Measurements from ENCODE around the gene BLOC1S1.

The BLOC1S1 gene

GRCh38 chr12:55718624-55719275 is 2.9 kb downstream of the BLOC1S1 start:
- TF ChIP-seq CTCF (conservative IDR thresholded peaks at IDR 0.05; ENCODE audit: low read depth, low read length) = no peak
- no peak for DNase-seq (ENCODE audit: low read depth)
- no peak overlapping the region for H3K4me3 ChIP-seq (ENCODE audit: low read depth, low read length)

DNA sequence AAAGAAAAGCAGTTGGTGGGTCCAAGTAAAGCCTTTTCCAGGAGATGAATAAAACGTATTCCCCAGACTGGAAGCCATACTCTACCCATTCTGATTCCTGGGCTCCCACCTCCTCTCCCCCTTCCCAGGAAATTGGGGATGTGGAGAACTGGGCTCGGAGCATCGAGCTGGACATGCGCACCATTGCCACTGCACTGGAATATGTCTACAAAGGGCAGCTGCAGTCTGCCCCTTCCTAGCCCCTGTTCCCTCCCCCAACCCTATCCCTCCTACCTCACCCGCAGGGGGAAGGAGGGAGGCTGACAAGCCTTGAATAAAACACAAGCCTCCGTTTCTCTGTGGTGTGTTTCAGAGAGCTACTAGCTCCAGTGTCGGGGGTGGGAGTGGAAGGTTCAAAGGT is 3.5 kb downstream of the BLOC1S1 start:
- TF ChIP-seq CTCF (conservative IDR thresholded peaks at IDR 0.05; ENCODE audit: low read depth, low read length) = no peak
- no peak overlapping the region for H3K4me3 ChIP-seq (ENCODE audit: low read depth, low read length)
- no peak for DNase-seq (ENCODE audit: low read depth)

GRCh38 chr12:55720071-55720564 is 4.3 kb downstream of the BLOC1S1 start, which contains the start of gene RDH5:
Gene RDH5, plus strand, starts transcription at chr12:55720393. Its CDS starts 792 bp downstream, at chr12:55721185.
- no peak within 1 kb of the TSS for H3K4me3 ChIP-seq (ENCODE audit: low read depth, low read length)
- no peak for TF ChIP-seq CTCF (conservative IDR thresholded peaks at IDR 0.05; ENCODE audit: low read depth, low read length)
- DNase-seq (ENCODE audit: low read depth) = peak; percentile 46

GRCh38 chr12:55720894-55721444 is 5.1 kb downstream of the BLOC1S1 start:
- no peak overlapping the region for H3K4me3 ChIP-seq (ENCODE audit: low read depth, low read length)
- DNase-seq (ENCODE audit: low read depth) = peak; percentile 77
- TF ChIP-seq CTCF (conservative IDR thresholded peaks at IDR 0.05; ENCODE audit: low read depth, low read length) = peak; percentile 59

- no peak overlapping the region for H3K4me3 ChIP-seq (ENCODE audit: low read depth, low read length)
- no peak for TF ChIP-seq CTCF (conservative IDR thresholded peaks at IDR 0.05; ENCODE audit: low read depth, low read length)
- DNase-seq (ENCODE audit: low read depth) = no peak
Measured at GRCh38 chr12:55721601-55722213, 5.9 kb downstream of the BLOC1S1 start.

GRCh38 chr12:55722948-55723347 is 7.1 kb downstream of the BLOC1S1 start:
- no peak for DNase-seq (ENCODE audit: low read depth)
- no peak overlapping the region for H3K4me3 ChIP-seq (ENCODE audit: low read depth, low read length)
- TF ChIP-seq CTCF (conservative IDR thresholded peaks at IDR 0.05; ENCODE audit: low read depth, low read length) = no peak

Data from choroid plexus epithelial cell (primary cell).